ENCODE measurements around the gene GNG14.

DNA sequence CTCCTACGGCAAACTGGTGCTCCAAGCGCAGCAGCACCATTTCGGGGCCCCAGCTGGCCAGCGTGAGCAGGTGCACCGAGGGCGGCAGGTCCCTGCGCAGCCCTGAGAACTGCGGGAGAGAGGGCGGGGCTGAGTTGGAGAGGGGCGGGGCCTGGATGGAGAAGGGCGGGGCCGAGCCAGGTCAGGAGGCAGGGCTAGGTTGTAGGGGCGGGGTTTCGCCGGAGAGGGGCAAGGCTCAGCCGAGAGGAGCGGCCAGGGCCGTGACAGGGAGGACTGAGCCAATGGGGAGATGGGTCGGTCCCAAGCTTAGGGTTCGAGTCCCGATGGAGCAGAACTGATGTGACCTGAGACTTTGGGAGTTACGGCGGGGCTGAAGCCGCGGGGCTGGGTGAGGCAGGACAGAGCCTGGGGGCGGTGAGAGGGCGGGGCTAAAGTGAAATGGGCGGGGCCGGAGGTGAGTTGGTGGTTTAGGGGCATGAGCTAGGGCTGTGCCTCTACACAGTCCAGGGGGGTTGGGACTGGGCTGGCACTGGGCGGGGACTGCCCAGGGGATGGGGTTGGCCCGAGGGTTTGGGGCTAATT, 40.2 kb upstream of the GNG14 start:
- TF ChIP-seq, protein P1, sequence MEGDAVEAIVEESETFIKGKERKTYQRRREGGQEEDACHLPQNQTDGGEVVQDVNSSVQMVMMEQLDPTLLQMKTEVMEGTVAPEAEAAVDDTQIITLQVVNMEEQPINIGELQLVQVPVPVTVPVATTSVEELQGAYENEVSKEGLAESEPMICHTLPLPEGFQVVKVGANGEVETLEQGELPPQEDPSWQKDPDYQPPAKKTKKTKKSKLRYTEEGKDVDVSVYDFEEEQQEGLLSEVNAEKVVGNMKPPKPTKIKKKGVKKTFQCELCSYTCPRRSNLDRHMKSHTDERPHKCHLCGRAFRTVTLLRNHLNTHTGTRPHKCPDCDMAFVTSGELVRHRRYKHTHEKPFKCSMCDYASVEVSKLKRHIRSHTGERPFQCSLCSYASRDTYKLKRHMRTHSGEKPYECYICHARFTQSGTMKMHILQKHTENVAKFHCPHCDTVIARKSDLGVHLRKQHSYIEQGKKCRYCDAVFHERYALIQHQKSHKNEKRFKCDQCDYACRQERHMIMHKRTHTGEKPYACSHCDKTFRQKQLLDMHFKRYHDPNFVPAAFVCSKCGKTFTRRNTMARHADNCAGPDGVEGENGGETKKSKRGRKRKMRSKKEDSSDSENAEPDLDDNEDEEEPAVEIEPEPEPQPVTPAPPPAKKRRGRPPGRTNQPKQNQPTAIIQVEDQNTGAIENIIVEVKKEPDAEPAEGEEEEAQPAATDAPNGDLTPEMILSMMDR (IDR thresholded peaks at IDR 0.05) = no peak
- no peak for TF ChIP-seq POLR2A (IDR thresholded peaks at IDR 0.05; ENCODE audit: low read depth)
- no peak for TF ChIP-seq EP300 (IDR thresholded peaks at IDR 0.05)
- no peak for TF ChIP-seq POLR2AphosphoS5 (IDR thresholded peaks at IDR 0.05)

Data from esophagus muscularis mucosa (tissue), 4 donors.